Ammon's horn (tissue), 1 donor: ENCODE data around the gene PAWR.
"Not testable (repeated sequence)": the region's sequence is repeated elsewhere in the genome, so short reads cannot be mapped to it uniquely, and the experiment has no call there.

Experiments used
- DNase-seq: peaks from one replicate; pipeline ENCODE4 v3.0.0-alpha.2; 2016; ENCODE audit warnings: low spot score

PAWR gene

GRCh38 chr12:79548610-79548924, 142.2 kb downstream of the PAWR start:
- no peak for DNase-seq

- DNase-seq = peak; percentile 70
These were observed 142.8 kb downstream of the PAWR start for GRCh38 chr12:79547735-79548609.

- no peak for DNase-seq
These were observed 143.6 kb downstream of the PAWR start for GRCh38 chr12:79547044-79547734.

DNA sequence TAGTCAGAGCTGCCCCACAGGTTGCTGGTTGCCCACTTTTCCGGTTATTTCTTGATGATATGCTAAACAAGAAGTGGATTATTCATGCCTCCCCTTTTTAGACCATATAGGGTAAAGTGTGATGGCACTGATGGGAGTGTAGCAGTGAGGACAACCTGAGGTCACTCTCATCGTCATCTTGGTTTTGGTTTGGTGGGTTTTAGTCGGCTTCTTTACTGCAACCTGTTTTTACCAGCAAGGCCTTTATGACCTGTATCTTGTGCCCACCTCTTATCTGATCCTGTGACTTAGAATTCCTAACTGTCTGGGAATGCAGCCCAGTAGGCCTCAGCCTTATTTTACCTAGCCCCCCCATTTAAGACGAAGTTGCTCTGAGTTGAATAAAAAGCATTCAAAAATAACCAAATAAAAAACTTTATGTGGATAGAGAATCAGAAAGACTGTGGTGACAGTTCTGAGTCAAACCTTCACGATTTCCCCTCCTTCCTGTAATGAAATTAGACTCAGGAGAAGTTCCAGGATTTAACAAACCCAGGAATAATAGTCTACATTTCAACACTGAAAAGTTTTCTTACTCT, 144.2 kb downstream of the PAWR start:
- no peak for DNase-seq

- not testable (repeated sequence) for DNase-seq
These were observed 146.3 kb downstream of the PAWR start for GRCh38 chr12:79544439-79544838.

- no peak for DNase-seq
These were observed 153.1 kb downstream of the PAWR start for GRCh38 chr12:79537675-79538074.

- no peak for DNase-seq
These were observed 155.0 kb downstream of the PAWR start for GRCh38 chr12:79535751-79536150.
